Liver (tissue), 9 donors: Measurements from ENCODE around the gene SLU7. TPM values are rescaled to one million over a fixed set of nuclear protein-coding genes. Genes with fewer than 3 reads are reported as not detected.

Source experiments
- DNase-seq: peaks from one replicate; pipeline ENCODE4 v3.0.0-alpha.2; 2017; ENCODE audit warnings: low spot score
- H3K27ac ChIP-seq, 2 donors: one replicate each; pipeline ENCODE4 v1.7.0; 2013; ENCODE audit warnings: inconsistent platforms in 2 of 2, low read length in 2 of 2, control low read depth in 1 of 2, low read depth in 1 of 2, mild to moderate bottlenecking in 1 of 2
- H3K27me3 ChIP-seq, 4 donors: one replicate each; pipeline versions ENCODE4 v1.6.1 to v1.7.0; 2013; ENCODE audit warnings: low read length in 3 of 4, inconsistent platforms in 1 of 4, mild to moderate bottlenecking in 1 of 4, moderate library complexity in 1 of 4; ENCODE audit not compliant: control insufficient read depth in 4 of 4, insufficient read depth in 4 of 4
- H3K36me3 ChIP-seq, 4 donors: one replicate each; pipeline versions ENCODE4 v1.6.1 to v1.7.0; 2013; ENCODE audit warnings: low read length in 3 of 4, mild to moderate bottlenecking in 3 of 4, low read depth in 1 of 4, moderate library complexity in 1 of 4; ENCODE audit not compliant: control insufficient read depth in 4 of 4, insufficient read depth in 3 of 4
- H3K4me1 ChIP-seq, 4 donors: one replicate each; pipeline versions ENCODE4 v1.6.1 to v1.7.0; 2013; ENCODE audit warnings: low read length in 3 of 4, mild to moderate bottlenecking in 3 of 4, moderate library complexity in 1 of 4; ENCODE audit not compliant: control insufficient read depth in 4 of 4, insufficient read depth in 4 of 4
- H3K4me3 ChIP-seq, 3 donors: one replicate each; pipeline versions ENCODE4 v1.6.1 to v1.7.0; 2013; ENCODE audit warnings: low read length in 3 of 3, control low read depth in 1 of 3, low read depth in 1 of 3, mild to moderate bottlenecking in 1 of 3
- H3K9ac ChIP-seq, 2 donors: one replicate each; pipeline ENCODE4 v1.7.0; 2013; ENCODE audit warnings: low read length in 2 of 2, mild to moderate bottlenecking in 2 of 2, moderate library complexity in 2 of 2, control low read depth in 1 of 2, low read depth in 1 of 2
- H3K9me3 ChIP-seq, 4 donors: one replicate each; pipeline versions ENCODE4 v1.6.1 to v1.7.0; 2013; ENCODE audit warnings: low read length in 3 of 4; ENCODE audit not compliant: control insufficient read depth in 4 of 4
- ATF3 ChIP-seq: IDR thresholded peaks from 2 replicates; pipeline ENCODE4 v1.6.1; 2016; ENCODE audit warnings: antibody characterized with exemption
- CTCF ChIP-seq: fragments of 150-350 bp; IDR thresholded peaks from 2 replicates; pipeline ENCODE4 v1.5.1; 2017; ENCODE audit warnings: improper control_type of control experiment, low read depth, low read length; ENCODE audit not compliant: missing input control
- EGR1 ChIP-seq, 2 donors: IDR thresholded peaks; 2 replicates each; pipeline ENCODE4 v1.6.1; 2016 to 2018; ENCODE audit warnings: antibody characterized with exemption in 2 of 2, low read depth in 2 of 2
- FOXA1 ChIP-seq: IDR thresholded peaks from 2 replicates; pipeline ENCODE4 v1.6.1; 2016; ENCODE audit warnings: antibody characterized with exemption
- FOXA2 ChIP-seq: IDR thresholded peaks from 2 replicates; pipeline ENCODE4 v1.6.1; 2016; ENCODE audit warnings: antibody characterized with exemption
- GABPA ChIP-seq, 2 donors: IDR thresholded peaks in 1 of 2; conservative IDR thresholded peaks in 1 of 2; 2 replicates each; pipeline ENCODE4 v1.6.1; 2016; ENCODE audit warnings: antibody characterized with exemption in 2 of 2, mild to moderate bottlenecking in 1 of 2, moderate library complexity in 1 of 2
- HNF4A ChIP-seq, 2 donors: conservative IDR thresholded peaks; 2 replicates each; pipeline ENCODE4 v1.6.1; 2016; ENCODE audit warnings: antibody characterized with exemption in 2 of 2, mild to moderate bottlenecking in 2 of 2
- HNF4G ChIP-seq: IDR thresholded peaks from 2 replicates; pipeline ENCODE4 v1.6.1; 2016; ENCODE audit warnings: antibody characterized with exemption
- JUND ChIP-seq, 2 donors: IDR thresholded peaks; 2 replicates each; pipeline ENCODE4 v1.6.1; 2016; ENCODE audit warnings: antibody characterized with exemption in 2 of 2
- MAX ChIP-seq: IDR thresholded peaks from 2 replicates; pipeline ENCODE4 v1.6.1; 2016; ENCODE audit warnings: antibody characterized with exemption
- NR2F2 ChIP-seq: IDR thresholded peaks from 2 replicates; pipeline ENCODE4 v1.6.1; 2016; ENCODE audit warnings: antibody characterized with exemption
- RAD21 ChIP-seq, 2 donors: IDR thresholded peaks; 2 replicates each; pipeline ENCODE4 v1.6.1; 2016; ENCODE audit warnings: antibody characterized with exemption in 2 of 2, mild to moderate bottlenecking in 2 of 2
- REST ChIP-seq: IDR thresholded peaks from 2 replicates; pipeline ENCODE4 v1.6.1; 2016; ENCODE audit warnings: antibody characterized with exemption, mild to moderate bottlenecking
- RXRA ChIP-seq, 2 donors: IDR thresholded peaks; 2 replicates each; pipeline ENCODE4 v1.6.1; 2017 to 2018; ENCODE audit warnings: antibody characterized with exemption in 2 of 2, mild to moderate bottlenecking in 1 of 2
- SP1 ChIP-seq: IDR thresholded peaks from 2 replicates; pipeline ENCODE4 v1.6.1; 2018; ENCODE audit warnings: antibody characterized with exemption, mild to moderate bottlenecking
- YY1 ChIP-seq: IDR thresholded peaks from 2 replicates; pipeline ENCODE4 v1.6.1; 2016; ENCODE audit warnings: antibody characterized with exemption, mild to moderate bottlenecking
- ZBTB33 ChIP-seq: IDR thresholded peaks from 2 replicates; pipeline ENCODE4 v1.6.1; 2016; ENCODE audit warnings: antibody characterized with exemption
- WGBS: extraction: QIAGEN DNeasy Blood & Tissue Kit; methylation state at CpG from one replicate; pipeline ENCODE4 v1.1.7; 2013; 5-methylcytosine and 5-hydroxymethylcytosine counted together
- polyA plus RNA-seq, 2 donors: library from polyadenylated mRNA; stranded (reverse) in 1 of 2; unstranded in 1 of 2; fragments of 200-250 nt in 1 of 2; fragments of >200 nt in 1 of 2; fragmentation: Nextera tagmentation in 1 of 2; extraction: Ambion mirVana in 1 of 2; gene quantifications; one replicate each; pipeline versions ENCODE4 v1.2.1 to v1.2.3, GENCODE V29; 2013 to 2015
- total RNA-seq, 2 donors: library from RNA; depleted of rRNA; stranded (reverse); fragments of >200 nt; gene quantifications; one replicate each; pipeline ENCODE4 v1.2.3, GENCODE V29; 2014
- donor health status: healthy.
- donor health status: healthy.
- donor health status: healthy.
- donor health status: healthy.
- donor health status: healthy.

The SLU7 gene
- total and polyA plus RNA-seq, 4 donors, result 7.1 to 21.8 (median 17.6) TPM

GRCh38 chr5:160453751-160454150, 34.9 kb upstream of the SLU7 start (continued):
- no peak for TF ChIP-seq ZBTB33
- TF ChIP-seq HNF4A (conservative IDR thresholded peaks at IDR 0.05), result no peak
- TF ChIP-seq SP1, result no peak
- TF ChIP-seq HNF4G, result no peak

- Histone ChIP-seq H3K4me1 (no peaks in the 10 kb centered on the region), H3K36me3 (no peaks in the 10 kb centered on the region), H3K27me3 (peaks cover 0 to 2% (median 0%) of the 10 kb centered on the region in 4 donors), H3K27ac (no peak overlapping the region), H3K9me3 (no peaks in the 10 kb centered on the region), H3K9ac (no peak overlapping the region), H3K4me3 (no peak overlapping the region)
- TF ChIP-seq HNF4A (conservative IDR thresholded peaks at IDR 0.05) (no peak), FOXA1 (no peak)
- WGBS, result 70% methylated on average over 6 of the region's 6 CpGs
- no peak for DNase-seq
Measured at GRCh38 chr5:160452795-160453194, 33.9 kb upstream of the SLU7 start.

DNA sequence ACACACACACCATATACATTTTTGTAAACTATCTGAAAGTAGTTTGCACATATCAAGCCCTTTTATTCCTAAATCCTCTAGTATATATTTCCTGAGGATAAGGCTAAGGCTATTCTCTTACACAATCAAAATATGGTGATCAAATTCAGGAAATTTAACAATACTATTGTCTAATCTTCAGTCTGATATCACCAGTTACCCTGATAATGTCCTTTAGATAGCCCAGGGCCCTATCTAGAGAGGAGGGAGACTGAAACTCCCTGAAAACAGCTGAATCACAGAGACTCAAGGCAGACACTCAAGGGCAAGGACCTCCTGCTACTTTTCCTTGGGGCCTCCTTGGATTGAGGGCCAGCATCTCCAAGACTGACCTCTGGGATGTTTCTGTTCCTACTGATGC, 33.2 kb upstream of the SLU7 start:
- Histone ChIP-seq H3K9me3 (no peaks in the 10 kb centered on the region), H3K27me3 (peaks cover 0 to 2% (median 0%) of the 10 kb centered on the region in 4 donors), H3K4me1 (no peaks in the 10 kb centered on the region), H3K9ac (no peak overlapping the region), H3K4me3 (no peak overlapping the region), H3K36me3 (no peaks in the 10 kb centered on the region), H3K27ac (no peak overlapping the region)
- no peak for DNase-seq
- no peak for TF ChIP-seq FOXA2
- no peak for TF ChIP-seq CTCF
- TF ChIP-seq GABPA (IDR thresholded peaks at IDR 0.05 in 1 of 2, conservative IDR thresholded peaks at IDR 0.05 in 1 of 2), result no peak

DNA sequence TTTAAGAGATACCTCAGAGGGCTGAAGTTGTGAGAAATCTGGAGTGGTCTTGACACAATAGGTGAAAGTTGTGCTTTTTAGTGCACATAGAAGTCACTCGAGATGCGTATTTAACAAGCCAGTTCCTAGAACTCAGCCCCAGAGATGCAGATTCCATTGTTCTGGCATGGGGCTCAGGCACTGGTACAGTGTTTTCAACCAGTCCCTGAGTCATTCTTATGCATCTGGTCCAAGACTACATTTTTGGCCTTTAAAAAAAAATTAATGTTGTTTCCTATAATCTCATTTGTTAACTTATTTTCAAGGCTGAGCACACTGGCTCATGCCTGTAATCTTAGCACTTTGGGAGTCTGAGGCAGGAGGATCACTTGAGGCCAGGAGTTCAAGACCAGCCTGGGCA, 32.4 kb upstream of the SLU7 start:
- no peaks in the 10 kb centered on the region for H3K4me1 ChIP-seq
- no peak for DNase-seq
- 91% methylated on average over 2 of the region's 2 CpGs for WGBS
- no peak overlapping the region for H3K4me3 ChIP-seq
- H3K27ac ChIP-seq, result no peak overlapping the region
- H3K27me3 ChIP-seq, result peaks cover 0 to 2% (median 0%) of the 10 kb centered on the region in 4 donors
- no peaks in the 10 kb centered on the region for H3K9me3 ChIP-seq
- H3K36me3 ChIP-seq, result no peaks in the 10 kb centered on the region
- no peak overlapping the region for H3K9ac ChIP-seq
- TF ChIP-seq MAX (no peak), HNF4A (conservative IDR thresholded peaks at IDR 0.05) (no peak), ATF3 (no peak), JUND (IDR thresholded peaks at IDR 0.05) (no peak), NR2F2 (no peak), REST (no peak), FOXA1 (no peak), ZBTB33 (no peak), HNF4G (no peak), GABPA (IDR thresholded peaks at IDR 0.05 in 1 of 2, conservative IDR thresholded peaks at IDR 0.05 in 1 of 2) (no peak), YY1 (no peak), RXRA (IDR thresholded peaks at IDR 0.05) (no peak), RAD21 (IDR thresholded peaks at IDR 0.05) (no peak), EGR1 (IDR thresholded peaks at IDR 0.05; ENCODE audit: low read depth in 2 of 2) (no peak), SP1 (no peak)
